HEK293T (cell line): ENCODE results near the gene FCN2.

ENCODE experiments used
- CTBP1 ChIP-seq: fragments of 450-650 bp; IDR thresholded peaks from 2 replicates; pipeline ENCODE4 v1.6.1; 2016; ENCODE audit warnings: borderline replicate concordance
- ELF4 ChIP-seq: fragments of 450-650 bp; IDR thresholded peaks from 2 replicates; pipeline ENCODE4 v1.6.1; 2017; ENCODE audit warnings: antibody characterized with exemption
- FOXA1 ChIP-seq: fragments of 450-650 bp; IDR thresholded peaks from 2 replicates; pipeline ENCODE4 v1.6.1; 2016; ENCODE audit warnings: mild to moderate bottlenecking
- FOXM1 ChIP-seq: fragments of 450-650 bp; IDR thresholded peaks from 2 replicates; pipeline ENCODE4 v1.6.1; 2017; ENCODE audit warnings: mild to moderate bottlenecking, borderline replicate concordance
- HDGF ChIP-seq: fragments of 450-650 bp; IDR thresholded peaks from 2 replicates; pipeline ENCODE4 v1.6.1; 2017; ENCODE audit warnings: antibody characterized with exemption, borderline replicate concordance
- PKNOX1 ChIP-seq: fragments of 450-650 bp; IDR thresholded peaks from 2 replicates; pipeline ENCODE4 v1.6.1; 2016
- SP1 ChIP-seq: fragments of 450-650 bp; IDR thresholded peaks from 2 replicates; pipeline ENCODE4 v1.6.1; 2017
- TARDBP ChIP-seq: fragments of 450-650 bp; IDR thresholded peaks from 2 replicates; pipeline ENCODE4 v1.6.1; 2016

GRCh38 chr9:134833294-134833880, 47.2 kb upstream of the FCN2 start:
- TF ChIP-seq FOXM1, result no peak
- no peak for TF ChIP-seq HDGF
- TF ChIP-seq PKNOX1, result no peak
- no peak for TF ChIP-seq ELF4
- no peak for TF ChIP-seq SP1
- no peak for TF ChIP-seq FOXA1
- TF ChIP-seq TARDBP, result no peak
- TF ChIP-seq CTBP1, result no peak
